HepG2 (cell line): ENCODE results near the gene PRKG1.

Experiments used
- HES4 ChIP-seq: sonication (generic); formaldehyde crosslinking; IDR thresholded peaks from 2 replicates; pipeline ENCODE4 v1.9.0; 2021; ENCODE audit warnings: mild to moderate bottlenecking, missing genetic modification reagents, borderline replicate concordance
- KLF16 ChIP-seq, 2 experiments: sonication (generic) in 1 of 2; formaldehyde crosslinking in 1 of 2; IDR thresholded peaks; 2 replicates each; pipeline versions ENCODE4 v1.6.1 to v1.8.0; 2016 to 2023; ENCODE audit warnings: missing genetic modification reagents in 2 of 2, missing compliant biosample characterization in 1 of 2
- MAFK ChIP-seq, 2 experiments: IDR thresholded peaks in 1 of 2; conservative IDR thresholded peaks in 1 of 2; 2 replicates each; pipeline ENCODE4 v1.6.1; 2011; ENCODE audit warnings: improper control_type of control experiment in 2 of 2, low read length in 2 of 2
- NFE2L2 ChIP-seq: fragments of 150-350 bp; IDR thresholded peaks from 2 replicates; pipeline ENCODE4 v1.6.1; 2014; ENCODE audit warnings: low read length
- ONECUT2 ChIP-seq: sonication (generic); formaldehyde crosslinking; IDR thresholded peaks from 2 replicates; pipeline ENCODE4 v1.4.0; 2020; ENCODE audit warnings: missing genetic modification reagents
- POLR2A ChIP-seq, 2 experiments: IDR thresholded peaks; 2 replicates each; pipeline ENCODE4 v1.6.1; 2011; ENCODE audit warnings: low read depth in 2 of 2, low read length in 2 of 2, mild to moderate bottlenecking in 1 of 2, moderate library complexity in 1 of 2; ENCODE audit not compliant: insufficient read depth in 1 of 2
- REST ChIP-seq, 2 experiments: IDR thresholded peaks; 2 replicates each; pipeline ENCODE4 v1.6.1; 2011 to 2012; ENCODE audit warnings: low read length in 2 of 2, borderline replicate concordance in 1 of 2, low read depth in 1 of 2, mild to moderate bottlenecking in 1 of 2, moderate library complexity in 1 of 2
- SCMH1 ChIP-seq: sonication (generic); formaldehyde crosslinking; IDR thresholded peaks from 2 replicates; pipeline ENCODE4 v1.9.0; 2021; ENCODE audit warnings: missing genetic modification reagents, mild to moderate bottlenecking, borderline replicate concordance
- ZNF20 ChIP-seq: sonication (generic); formaldehyde crosslinking; IDR thresholded peaks from 2 replicates; pipeline ENCODE4 v1.4.0; 2020; ENCODE audit warnings: mild to moderate bottlenecking, moderate library complexity, missing genetic modification reagents
- ZNF687 ChIP-seq: sonication (generic); formaldehyde crosslinking; IDR thresholded peaks from 2 replicates; pipeline ENCODE4 v1.5.1; 2020; ENCODE audit warnings: mild to moderate bottlenecking, missing genetic modification reagents, moderate library complexity

- TF ChIP-seq ZNF687 (CRISPR knock-in tag) = no peak
- no peak for TF ChIP-seq MAFK (conservative IDR thresholded peaks at IDR 0.05 in 1 of 2, IDR thresholded peaks at IDR 0.05 in 1 of 2; ENCODE audit: low read length in 2 of 2)
- no peak for TF ChIP-seq ZNF20 (CRISPR knock-in tag)
- no peak for TF ChIP-seq KLF16 (CRISPR knock-in tag; IDR thresholded peaks at IDR 0.05)
- no peak for TF ChIP-seq NFE2L2
- no peak for TF ChIP-seq POLR2A (IDR thresholded peaks at IDR 0.05; ENCODE audit: insufficient read depth in 1 of 2, low read depth in 2 of 2, low read length in 2 of 2)
- TF ChIP-seq SCMH1 (CRISPR knock-in tag) = no peak
- no peak for TF ChIP-seq REST (IDR thresholded peaks at IDR 0.05; ENCODE audit: borderline replicate concordance in 1 of 2, low read depth in 1 of 2, low read length in 2 of 2)
- no peak for TF ChIP-seq HES4 (CRISPR knock-in tag)
- no peak for TF ChIP-seq ONECUT2
These were observed 958.7 kb downstream of the PRKG1 start for GRCh38 chr10:52032681-52033629.
